GM19043 (cell line): ENCODE data around the gene HYAL3.
"Not testable (repeated sequence)": the region's sequence is repeated elsewhere in the genome, so short reads cannot be mapped to it uniquely, and the experiment has no call there.

Source experiments
- ATAC-seq: cut with Tn5 transposase; IDR thresholded peaks from one replicate; pipeline ENCODE4 v1.9.1; 2021; ENCODE audit warnings: low read depth; ENCODE audit not compliant: unreplicated experiment

HYAL3 gene

GRCh38 chr3:50272911-50273688 is 26.1 kb downstream of the HYAL3 start:
- ATAC-seq: peak; percentile 79

- ATAC-seq: not testable (repeated sequence)
Observed at GRCh38 chr3:50272538-50272910, 26.7 kb downstream of the HYAL3 start.

GRCh38 chr3:50271314-50271936 is 27.8 kb downstream of the HYAL3 start:
- no peak for ATAC-seq

- ATAC-seq: no peak
Observed at GRCh38 chr3:50270422-50271224, 28.6 kb downstream of the HYAL3 start.

- ATAC-seq: no peak
Observed at GRCh38 chr3:50269977-50270413, 29.2 kb downstream of the HYAL3 start.

GRCh38 chr3:50269460-50269859 is 29.7 kb downstream of the HYAL3 start:
- no peak for ATAC-seq

- no peak for ATAC-seq
Observed at GRCh38 chr3:50268703-50269451, 30.3 kb downstream of the HYAL3 start, which contains the start of gene SEMA3B. SEMA3B (plus strand) TSS chr3:50269147; CDS start chr3:50269241, 94 bp downstream.

- ATAC-seq: no peak
Observed at GRCh38 chr3:50268276-50268675, 30.9 kb downstream of the HYAL3 start.

- no peak for ATAC-seq
Observed at GRCh38 chr3:50267280-50267913, 31.8 kb downstream of the HYAL3 start.

- ATAC-seq: no peak
Observed at GRCh38 chr3:50266836-50267235, 32.4 kb downstream of the HYAL3 start.

- ATAC-seq: no peak
Observed at GRCh38 chr3:50266017-50266416, 33.2 kb downstream of the HYAL3 start.

GRCh38 chr3:50265571-50265970 is 33.6 kb downstream of the HYAL3 start:
- no peak for ATAC-seq

- no peak for ATAC-seq
Observed at GRCh38 chr3:50264964-50265485, 34.2 kb downstream of the HYAL3 start.

- ATAC-seq: no peak
Observed at GRCh38 chr3:50264383-50264963, 34.7 kb downstream of the HYAL3 start.

GRCh38 chr3:50263478-50264382 is 35.5 kb downstream of the HYAL3 start:
- no peak for ATAC-seq

GRCh38 chr3:50262778-50263177 is 36.4 kb downstream of the HYAL3 start:
- no peak for ATAC-seq

- ATAC-seq: not testable (repeated sequence)
Observed at GRCh38 chr3:50262200-50262599, 37.0 kb downstream of the HYAL3 start.

- ATAC-seq: no peak
Observed at GRCh38 chr3:50261505-50261904, 37.7 kb downstream of the HYAL3 start.
